PC-9 (cell line): ENCODE results near the gene PKHD1.

Experiments
- EZH2 ChIP-seq: fragments of 200-600 bp; sonication (generic); IDR thresholded peaks from 2 replicates; pipeline ENCODE4 v1.8.0; 2017; ENCODE audit warnings: antibody characterized with exemption, low read depth
- TF ChIP-seq, protein P1 (sequence below): fragments of 200-600 bp; sonication (generic); conservative IDR thresholded peaks from 2 replicates; pipeline ENCODE4 v1.6.1; 2017; ENCODE audit warnings: mixed run types, antibody characterized with exemption, mild to moderate bottlenecking, moderate library complexity

DNA sequence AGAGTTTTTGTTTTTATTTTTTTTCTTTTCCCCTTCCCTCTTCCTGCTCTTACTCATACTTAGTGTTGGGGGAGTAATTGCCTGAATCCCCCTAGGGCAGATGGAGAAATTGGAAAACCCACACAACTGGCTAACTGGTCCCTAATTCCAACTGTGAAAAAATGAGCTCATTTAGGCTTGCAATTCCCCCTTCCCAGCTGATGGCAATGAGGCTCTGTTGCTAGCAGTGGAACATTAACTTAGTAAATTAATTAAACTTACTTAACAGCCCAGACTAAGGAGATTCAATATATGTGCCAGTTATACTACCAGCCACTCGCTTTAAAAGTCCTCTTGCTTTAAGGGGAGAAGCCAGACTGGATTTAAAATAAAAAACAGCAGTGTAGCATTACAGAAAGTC is 76.6 kb downstream of the PKHD1 start:
- no peak for TF ChIP-seq EZH2
- TF ChIP-seq, protein P1, sequence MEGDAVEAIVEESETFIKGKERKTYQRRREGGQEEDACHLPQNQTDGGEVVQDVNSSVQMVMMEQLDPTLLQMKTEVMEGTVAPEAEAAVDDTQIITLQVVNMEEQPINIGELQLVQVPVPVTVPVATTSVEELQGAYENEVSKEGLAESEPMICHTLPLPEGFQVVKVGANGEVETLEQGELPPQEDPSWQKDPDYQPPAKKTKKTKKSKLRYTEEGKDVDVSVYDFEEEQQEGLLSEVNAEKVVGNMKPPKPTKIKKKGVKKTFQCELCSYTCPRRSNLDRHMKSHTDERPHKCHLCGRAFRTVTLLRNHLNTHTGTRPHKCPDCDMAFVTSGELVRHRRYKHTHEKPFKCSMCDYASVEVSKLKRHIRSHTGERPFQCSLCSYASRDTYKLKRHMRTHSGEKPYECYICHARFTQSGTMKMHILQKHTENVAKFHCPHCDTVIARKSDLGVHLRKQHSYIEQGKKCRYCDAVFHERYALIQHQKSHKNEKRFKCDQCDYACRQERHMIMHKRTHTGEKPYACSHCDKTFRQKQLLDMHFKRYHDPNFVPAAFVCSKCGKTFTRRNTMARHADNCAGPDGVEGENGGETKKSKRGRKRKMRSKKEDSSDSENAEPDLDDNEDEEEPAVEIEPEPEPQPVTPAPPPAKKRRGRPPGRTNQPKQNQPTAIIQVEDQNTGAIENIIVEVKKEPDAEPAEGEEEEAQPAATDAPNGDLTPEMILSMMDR, result no peak
